AG09319 (cell line): ENCODE data around the gene GATD1.
"Not testable (repeated sequence)": the region's sequence is repeated elsewhere in the genome, so short reads cannot be mapped to it uniquely, and the experiment has no call there.

ENCODE experiments used
- DNase-seq: peaks from one replicate; pipeline ENCODE4 v3.0.0-alpha.2; 2010; ENCODE audit warnings: low read depth; ENCODE audit errors: extremely low read depth
- TF ChIP-seq, protein P1 (sequence below): IDR thresholded peaks from 2 replicates; pipeline ENCODE4 v1.5.1; 2011; ENCODE audit warnings: low read depth, mild to moderate bottlenecking, inconsistent platforms, low read length, moderate library complexity

The GATD1 gene

DNA sequence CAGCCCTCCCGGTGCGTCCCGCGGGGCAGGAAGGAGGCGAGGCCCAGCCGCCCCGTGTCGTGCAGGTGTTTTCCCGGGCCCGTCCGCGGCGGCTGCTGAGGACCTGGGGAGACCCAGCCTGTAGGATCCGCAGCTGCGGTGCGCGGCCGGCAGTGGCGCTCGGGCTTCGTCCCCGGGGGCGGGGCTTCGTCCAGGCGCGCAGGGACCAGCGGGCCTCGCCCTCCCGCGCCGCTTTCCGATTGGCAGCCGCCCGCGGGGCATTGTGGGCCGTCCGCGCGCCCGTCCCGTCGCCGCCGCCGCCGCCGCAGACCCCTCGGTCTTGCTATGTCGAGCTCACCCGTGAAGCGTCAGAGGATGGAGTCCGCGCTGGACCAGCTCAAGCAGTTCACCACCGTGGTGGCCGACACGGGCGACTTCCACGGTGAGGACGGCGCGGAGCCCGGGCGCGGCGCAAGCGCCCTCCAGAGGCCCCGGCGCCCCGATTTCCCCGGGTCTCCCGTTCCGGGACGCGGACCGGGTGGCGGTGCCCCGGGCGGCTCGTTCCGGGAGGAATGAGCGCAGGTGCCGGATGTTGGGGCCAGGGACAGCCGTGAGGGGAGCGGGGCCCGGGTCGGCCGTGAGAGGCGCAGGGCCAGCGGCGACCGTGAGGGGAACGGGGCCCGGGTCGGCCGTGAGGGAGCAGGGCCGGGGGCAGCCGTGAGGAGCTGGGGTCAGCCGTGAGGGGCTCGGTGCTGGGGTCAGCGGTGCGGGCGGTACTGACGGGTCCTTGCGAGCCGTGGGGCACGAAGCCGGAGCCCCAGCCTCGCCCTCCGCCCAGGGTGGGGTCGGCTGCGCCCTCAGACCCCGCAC, 29.9 kb downstream of the GATD1 start, which contains the start of gene TALDO1:
TSS of gene TALDO1 (plus strand) at position 307 of the 849 bp plus-strand sequence. CDS start at position 325, 18 bp downstream.
- TF ChIP-seq, protein P1, sequence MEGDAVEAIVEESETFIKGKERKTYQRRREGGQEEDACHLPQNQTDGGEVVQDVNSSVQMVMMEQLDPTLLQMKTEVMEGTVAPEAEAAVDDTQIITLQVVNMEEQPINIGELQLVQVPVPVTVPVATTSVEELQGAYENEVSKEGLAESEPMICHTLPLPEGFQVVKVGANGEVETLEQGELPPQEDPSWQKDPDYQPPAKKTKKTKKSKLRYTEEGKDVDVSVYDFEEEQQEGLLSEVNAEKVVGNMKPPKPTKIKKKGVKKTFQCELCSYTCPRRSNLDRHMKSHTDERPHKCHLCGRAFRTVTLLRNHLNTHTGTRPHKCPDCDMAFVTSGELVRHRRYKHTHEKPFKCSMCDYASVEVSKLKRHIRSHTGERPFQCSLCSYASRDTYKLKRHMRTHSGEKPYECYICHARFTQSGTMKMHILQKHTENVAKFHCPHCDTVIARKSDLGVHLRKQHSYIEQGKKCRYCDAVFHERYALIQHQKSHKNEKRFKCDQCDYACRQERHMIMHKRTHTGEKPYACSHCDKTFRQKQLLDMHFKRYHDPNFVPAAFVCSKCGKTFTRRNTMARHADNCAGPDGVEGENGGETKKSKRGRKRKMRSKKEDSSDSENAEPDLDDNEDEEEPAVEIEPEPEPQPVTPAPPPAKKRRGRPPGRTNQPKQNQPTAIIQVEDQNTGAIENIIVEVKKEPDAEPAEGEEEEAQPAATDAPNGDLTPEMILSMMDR: no peak; the same call in none of the 2 replicates

DNA sequence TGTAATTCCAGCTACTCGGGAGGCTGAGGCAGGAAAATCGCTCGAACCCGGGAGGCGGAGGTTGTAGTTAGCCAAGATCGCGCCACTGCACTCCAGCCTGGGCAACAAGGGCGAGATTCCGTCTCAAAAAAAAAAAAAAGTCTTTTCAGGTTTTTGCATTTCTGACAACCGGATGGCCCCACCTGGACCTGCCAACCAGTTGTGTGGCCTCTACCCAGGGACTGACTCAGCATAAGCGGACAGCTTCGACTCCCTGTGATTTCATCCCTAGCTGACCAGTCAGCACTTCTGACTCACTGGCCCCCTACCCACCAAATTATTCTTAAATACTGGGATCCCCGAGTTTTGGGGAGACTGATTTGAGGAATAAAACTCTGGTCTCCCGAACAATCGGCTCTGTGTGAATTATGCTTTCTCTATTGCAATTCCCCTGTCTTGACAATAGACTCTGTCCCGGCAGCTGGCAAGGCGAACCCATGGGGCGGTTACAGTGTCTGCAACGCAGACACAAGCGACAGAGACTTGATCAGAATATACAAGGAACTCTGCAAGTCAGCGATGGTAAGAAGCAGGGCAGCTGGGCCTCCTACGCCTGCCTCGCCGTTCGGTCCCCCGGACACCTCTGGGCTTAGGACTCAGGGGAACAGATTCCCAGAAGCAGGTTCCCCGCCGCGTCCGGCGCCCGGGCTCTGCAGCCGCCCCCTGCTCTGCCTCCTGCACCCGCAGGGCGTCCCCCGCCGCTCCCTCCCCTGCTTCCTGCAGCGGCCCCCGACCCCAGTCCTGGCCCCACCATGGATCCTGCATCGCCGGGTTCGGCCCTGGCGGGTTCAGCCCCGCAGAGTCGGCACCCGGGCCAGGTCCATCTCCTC, 30.8 kb downstream of the GATD1 start:
- TF ChIP-seq, protein P1: no peak
- no peak for DNase-seq

More for the DNA sequence above, 29.9 kb downstream of the GATD1 start, which contains the start of gene TALDO1:
- DNase-seq: peak; percentile 51

DNA sequence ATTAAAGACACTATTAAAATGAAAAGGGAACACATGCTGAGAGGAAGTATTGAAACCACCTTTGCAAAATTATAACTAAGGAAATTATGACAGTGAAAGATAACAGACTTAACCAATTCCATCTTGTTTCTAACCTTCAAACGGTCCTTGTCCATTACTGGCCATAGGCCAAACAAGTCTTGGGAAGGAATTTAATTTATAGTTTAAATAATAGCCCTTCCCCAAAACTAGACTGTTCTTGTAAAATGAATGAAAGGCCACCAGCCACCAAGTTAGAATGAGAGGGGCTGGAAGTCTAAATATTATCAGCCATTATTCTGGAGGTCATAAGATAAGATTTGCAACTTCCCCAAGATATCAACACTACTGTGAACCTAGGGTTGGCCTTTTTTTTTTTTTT, 31.9 kb downstream of the GATD1 start:
- no peak for DNase-seq
- TF ChIP-seq, protein P1: no peak

DNA sequence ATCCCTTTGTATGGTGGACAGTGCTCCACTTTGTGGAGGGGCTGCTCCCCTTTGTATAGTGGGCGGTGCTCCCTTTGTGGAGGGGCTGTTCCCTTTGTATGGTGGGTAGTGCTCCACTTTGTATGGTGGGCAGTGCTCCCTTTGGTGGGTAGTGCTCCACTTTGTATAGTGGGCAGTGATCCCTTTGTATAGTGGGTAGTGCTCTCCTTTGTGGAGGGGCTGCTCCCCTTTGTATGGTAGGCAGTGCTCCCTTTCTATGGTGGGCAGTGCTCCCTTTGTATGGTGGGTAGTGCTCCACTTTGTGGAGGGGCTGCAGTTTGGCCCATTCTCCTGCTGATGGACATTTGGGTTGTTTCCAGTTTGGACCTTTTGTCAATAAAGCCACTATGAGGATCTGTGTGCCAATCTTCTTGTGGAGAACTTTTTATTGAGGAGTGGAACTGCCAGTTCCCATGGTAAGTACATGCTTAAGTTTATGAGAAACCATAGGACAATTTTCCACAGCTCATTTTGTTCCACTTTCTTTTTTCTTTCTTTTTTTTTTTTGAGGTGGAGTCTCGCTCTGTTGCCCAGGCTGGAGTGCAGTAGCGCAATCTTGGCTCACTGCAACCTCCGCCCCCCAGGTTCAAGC, 34.6 kb downstream of the GATD1 start:
- TF ChIP-seq, protein P1: no peak
- DNase-seq: no peak

DNA sequence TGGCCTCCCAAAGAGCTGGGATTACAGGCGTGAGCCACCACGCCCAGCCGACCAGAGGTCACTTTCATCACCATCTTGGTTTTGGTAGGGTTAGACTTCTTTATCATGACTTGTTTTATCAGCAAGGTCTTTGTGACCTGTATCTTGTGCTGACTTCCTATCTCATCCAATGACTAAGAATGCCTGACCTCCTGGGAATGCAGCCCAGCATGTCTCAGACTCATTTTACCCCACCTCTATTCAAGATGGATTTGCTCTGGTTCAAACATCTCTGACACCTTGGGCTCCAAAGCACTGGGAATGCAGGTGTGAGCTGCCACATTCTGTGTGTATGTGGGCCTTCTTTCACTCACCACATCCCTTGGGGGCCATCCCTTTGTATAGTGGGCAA, 35.1 kb downstream of the GATD1 start:
- no peak for DNase-seq
- TF ChIP-seq, protein P1: no peak

DNA sequence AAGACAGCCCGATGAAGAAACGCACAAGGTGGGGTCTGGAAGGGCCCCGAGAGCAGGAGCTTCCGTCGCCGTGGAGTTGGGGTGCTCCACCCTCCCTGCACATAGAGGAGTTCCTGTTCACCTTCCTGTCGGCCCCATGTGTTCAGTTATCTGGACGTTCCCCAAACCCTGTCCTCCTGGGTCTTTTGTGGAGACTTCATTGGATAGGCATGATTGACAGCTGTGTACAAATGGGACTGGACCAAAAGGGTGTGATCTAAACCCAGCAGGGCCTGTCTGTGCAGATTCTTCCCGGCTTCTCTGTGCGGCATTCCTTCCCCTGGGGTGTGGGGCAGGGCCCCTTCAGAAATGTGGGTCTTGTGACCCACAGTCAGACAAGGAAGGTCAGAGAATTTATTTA, 39.4 kb downstream of the GATD1 start:
- not testable (repeated sequence) for DNase-seq

DNA sequence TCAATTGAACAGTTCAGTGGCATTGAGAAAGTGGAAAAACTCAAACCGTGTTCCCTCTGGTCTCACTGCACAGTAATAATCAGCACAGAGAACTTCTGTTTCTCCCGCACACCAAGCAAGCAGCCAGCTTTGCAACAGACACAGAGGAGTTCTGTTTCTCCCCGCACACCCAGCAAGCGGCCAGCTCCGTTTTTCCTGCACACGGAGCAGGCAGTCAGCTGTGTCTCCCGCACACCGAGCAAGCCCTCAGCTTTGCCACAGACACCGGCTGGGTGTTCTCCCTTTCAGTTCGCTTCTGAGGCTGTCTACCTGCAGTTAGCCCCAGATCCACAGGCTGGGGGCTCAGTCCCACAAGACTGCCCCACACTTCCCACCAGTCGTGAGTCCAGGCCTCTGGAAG, 39.9 kb downstream of the GATD1 start:
- TF ChIP-seq, protein P1: no peak
- no peak for DNase-seq

DNA sequence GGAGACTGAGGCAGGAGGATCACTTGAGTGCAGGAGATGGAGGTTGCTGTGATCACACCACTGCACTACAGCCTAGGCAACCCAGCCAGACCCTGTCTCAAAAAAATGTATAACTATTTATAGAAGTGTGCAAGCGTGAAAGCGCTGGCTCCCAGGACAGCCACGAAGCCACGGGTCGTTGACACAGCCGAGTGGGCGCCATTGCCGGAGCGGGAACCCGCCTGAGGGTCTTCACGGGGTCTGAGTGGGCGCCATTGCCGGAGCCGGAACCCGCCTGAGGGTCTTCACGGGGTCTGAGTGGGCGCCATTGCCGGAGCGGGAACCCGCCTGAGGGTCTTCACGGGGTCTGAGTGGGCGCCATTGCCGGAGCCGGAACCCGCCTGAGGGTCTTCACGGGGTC, 42.7 kb downstream of the GATD1 start:
- not testable (repeated sequence) for DNase-seq
